NCI-H2227 (cell line): ENCODE measurements around the gene NEGR1.

Experiments used
- DNase-seq: peaks from one replicate; lab custom pipeline; 2025; ENCODE audit not compliant: unreplicated experiment; lab: John Stamatoyannopoulos, UW

The NEGR1 gene

GRCh38 chr1:71721532-71721931 lies 560.8 kb downstream of the NEGR1 start:
- no peak for DNase-seq

- DNase-seq: no peak
Measured at GRCh38 chr1:71719330-71719729, 563.0 kb downstream of the NEGR1 start.

DNA sequence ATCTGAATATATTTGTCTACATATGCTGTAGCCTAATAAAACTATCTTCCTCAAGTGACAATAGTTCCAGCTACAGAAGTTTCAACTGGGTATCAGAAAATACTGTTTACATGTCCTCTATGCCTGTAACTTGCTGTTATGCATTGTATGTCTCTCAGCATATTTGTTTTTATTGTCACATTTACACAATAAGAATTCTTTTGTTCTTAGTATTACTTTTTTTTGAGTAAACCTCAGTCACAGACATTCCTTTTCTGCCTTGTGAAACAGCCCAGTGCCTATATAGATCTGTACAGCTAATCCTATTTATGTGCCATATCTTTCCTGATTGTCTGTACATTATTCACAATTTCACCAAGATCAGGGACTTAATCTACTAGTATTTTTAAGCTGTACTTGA lies 565.2 kb downstream of the NEGR1 start:
- DNase-seq: no peak

DNA sequence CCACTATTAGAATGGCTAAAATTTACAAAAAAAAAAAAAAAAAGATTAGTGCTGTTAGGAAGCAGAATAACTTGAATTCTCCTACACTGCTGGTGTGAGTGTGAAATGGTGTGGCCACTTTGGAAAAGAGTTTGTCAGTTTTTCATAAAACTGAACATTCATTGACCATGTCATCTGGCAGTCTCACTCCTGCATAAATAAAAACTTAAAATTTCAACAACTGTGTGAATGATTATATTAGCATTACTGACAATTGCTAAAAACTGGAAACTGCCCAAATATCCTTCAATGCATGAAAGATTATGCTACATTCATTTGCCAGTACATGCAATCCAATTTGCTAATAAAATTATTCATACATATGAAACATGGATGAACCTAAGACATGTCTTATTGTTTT lies 570.9 kb downstream of the NEGR1 start:
- no peak for DNase-seq

DNA sequence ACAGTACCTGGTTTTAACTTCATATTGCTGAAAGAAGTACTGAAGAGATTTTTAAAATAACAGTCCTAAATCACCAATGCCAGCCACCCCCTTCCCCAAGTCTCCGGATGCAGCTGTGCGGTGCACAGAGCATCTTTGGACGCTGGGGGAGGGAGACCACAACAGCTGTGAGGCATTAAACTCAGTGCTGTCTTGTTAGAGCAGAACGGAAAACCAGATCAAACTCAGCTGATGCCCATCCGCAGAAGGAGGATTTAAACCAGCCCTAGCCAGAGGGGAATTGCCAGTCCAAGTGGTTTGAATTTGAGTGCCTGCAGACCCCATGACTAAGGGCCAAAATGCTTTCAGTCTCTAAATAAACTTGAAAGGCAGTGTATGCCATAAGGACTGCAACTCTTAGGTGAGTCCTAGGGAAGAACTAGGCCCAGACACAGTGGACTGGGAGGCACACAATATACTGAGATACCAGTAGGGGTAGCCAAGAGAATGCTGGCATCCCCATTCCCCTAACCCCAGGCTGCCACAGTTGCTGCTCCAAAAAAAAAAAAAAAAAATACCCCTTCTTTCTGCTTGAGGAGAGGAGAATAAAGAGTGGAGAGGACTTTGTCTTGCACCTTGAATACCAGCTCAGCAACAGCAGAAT lies 576.2 kb downstream of the NEGR1 start:
- no peak for DNase-seq

- DNase-seq: no peak
Measured at GRCh38 chr1:71698186-71698585, 584.2 kb downstream of the NEGR1 start.

- no peak for DNase-seq
Measured at GRCh38 chr1:71695821-71696220, 586.5 kb downstream of the NEGR1 start.

- no peak for DNase-seq
Measured at GRCh38 chr1:71695084-71695483, 587.3 kb downstream of the NEGR1 start.

DNA sequence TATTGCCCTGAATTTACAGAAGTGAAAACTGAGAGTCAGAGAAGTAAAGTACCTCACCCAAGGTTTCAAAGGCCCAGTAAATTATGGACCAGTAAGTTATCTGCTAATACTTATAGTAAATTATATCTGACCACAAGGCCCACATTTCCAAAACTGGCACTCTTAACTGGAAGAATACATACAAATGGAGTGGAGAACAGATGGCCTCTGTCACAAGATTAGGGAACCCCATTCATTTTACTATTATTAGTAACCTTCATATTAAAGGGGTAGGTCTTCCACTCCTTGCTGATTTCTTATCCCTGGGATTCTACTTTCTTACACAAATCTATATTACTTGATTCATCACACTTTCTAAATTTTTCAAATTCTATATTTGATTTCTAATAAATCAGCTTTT lies 588.8 kb downstream of the NEGR1 start:
- no peak for DNase-seq

GRCh38 chr1:71689635-71690034 lies 592.7 kb downstream of the NEGR1 start:
- DNase-seq: no peak

GRCh38 chr1:71687376-71687775 lies 595.0 kb downstream of the NEGR1 start:
- DNase-seq: no peak

GRCh38 chr1:71676979-71677925 lies 605.1 kb downstream of the NEGR1 start:
- DNase-seq: no peak

DNA sequence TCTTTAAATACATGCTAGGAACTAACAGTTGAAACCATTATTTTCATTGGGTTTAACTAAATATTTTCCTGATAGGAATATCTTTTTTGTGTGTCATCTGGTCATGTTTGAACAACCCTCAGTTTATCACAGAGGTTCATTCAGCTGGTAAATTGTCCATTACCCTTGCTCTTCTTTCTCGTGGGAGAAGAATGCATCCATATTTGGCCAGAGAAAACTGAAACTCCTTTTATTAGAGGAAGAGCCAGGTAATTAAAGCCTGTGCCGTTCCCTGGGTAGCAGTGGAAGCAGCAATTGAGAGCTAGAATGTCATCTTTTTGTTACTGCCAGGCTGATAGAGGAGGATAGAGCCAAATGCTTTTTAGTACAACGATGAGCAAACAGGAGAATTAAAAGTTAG lies 614.3 kb downstream of the NEGR1 start:
- no peak for DNase-seq

DNA sequence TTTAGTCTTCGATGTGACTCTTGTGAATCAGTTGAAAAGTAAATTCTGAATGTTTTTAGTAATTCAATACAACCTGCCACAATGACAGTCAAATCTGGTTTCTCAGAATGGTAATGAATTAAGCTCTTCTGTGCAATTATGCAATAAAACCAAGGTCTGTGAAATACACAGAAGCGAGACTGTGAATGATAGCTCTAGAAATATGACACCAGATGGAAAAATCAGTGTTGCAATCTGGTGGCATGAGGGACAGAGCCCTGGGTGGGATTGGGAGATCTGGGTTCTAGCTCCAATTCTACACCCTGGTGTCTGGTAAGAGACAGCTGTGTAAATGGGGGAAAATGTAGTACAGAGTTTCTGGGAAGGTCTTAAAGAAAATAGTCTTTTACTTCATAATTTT lies 615.1 kb downstream of the NEGR1 start:
- no peak for DNase-seq

GRCh38 chr1:71666609-71667008 lies 615.7 kb downstream of the NEGR1 start:
- no peak for DNase-seq

GRCh38 chr1:71660411-71660810 lies 621.9 kb downstream of the NEGR1 start:
- no peak for DNase-seq

- no peak for DNase-seq
Measured at GRCh38 chr1:71657891-71658679, 624.3 kb downstream of the NEGR1 start.

DNA sequence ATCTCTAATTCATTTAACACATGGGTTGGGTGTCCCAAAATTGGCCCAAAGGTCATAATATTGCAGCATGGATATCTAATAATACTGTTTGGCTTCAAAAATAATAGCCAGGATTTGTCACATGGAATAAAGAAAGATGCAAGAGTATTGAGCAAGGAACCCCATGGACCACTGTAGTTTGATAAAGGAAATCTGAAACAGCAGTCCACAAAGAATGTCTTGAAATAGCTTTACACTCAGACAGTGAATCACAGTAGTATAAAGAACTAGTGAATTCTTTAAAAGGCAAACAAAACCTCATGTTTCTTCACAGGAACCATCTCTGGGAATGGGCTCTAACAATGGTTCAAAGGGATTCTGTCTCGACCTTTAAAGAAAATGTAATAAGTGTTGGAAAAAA lies 625.4 kb downstream of the NEGR1 start:
- DNase-seq: no peak

DNA sequence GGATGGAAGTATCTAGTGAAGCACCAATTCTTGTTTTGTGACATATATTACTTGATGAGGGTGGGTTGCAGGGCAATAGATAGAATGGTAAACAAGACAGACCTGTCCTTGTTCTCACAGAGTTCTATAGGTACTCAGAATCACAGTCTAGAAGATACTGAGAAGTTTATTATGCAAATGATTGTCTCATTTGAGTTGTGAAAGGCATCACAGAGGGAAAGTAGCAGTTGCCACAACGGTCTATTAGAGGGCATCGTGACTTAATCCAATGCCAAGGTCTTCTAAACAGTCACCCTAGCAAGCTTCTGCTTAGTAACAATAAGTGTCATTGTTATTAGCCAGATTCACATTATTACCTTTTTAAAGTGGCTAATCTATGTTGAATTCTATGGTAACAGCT lies 626.7 kb downstream of the NEGR1 start:
- DNase-seq: no peak

GRCh38 chr1:71653952-71654351 lies 628.4 kb downstream of the NEGR1 start:
- DNase-seq: no peak

- DNase-seq: no peak
Measured at GRCh38 chr1:71651214-71651613, 631.1 kb downstream of the NEGR1 start.

- no peak for DNase-seq
Measured at GRCh38 chr1:71650119-71650518, 632.2 kb downstream of the NEGR1 start.
